ENCODE measurements around the gene IP6K1. TPM values are rescaled to one million over a fixed set of nuclear protein-coding genes. Genes with fewer than 3 reads are reported as not detected.
"Not testable (repeated sequence)": the region's sequence is repeated elsewhere in the genome, so short reads cannot be mapped to it uniquely, and the experiment has no call there.

IP6K1 gene
- total and polyA plus RNA-seq, 2 experiments from 2014 or later = 10.7 to 35.5 TPM

GRCh38 chr3:49776101-49776500 is 10.2 kb downstream of the IP6K1 start:
- not testable (repeated sequence) for H3K27ac Mint-ChIP-seq; H3K4me1 ChIP-seq (ENCODE audit: insufficient read depth); H3F3A ChIP-seq (replicated peaks; ENCODE audit: low read depth); H3K4me3 Mint-ChIP-seq; H3K27me3 ChIP-seq (ENCODE audit: insufficient read depth); H3K27me3 Mint-ChIP-seq (ENCODE audit: insufficient read depth, low read depth, poor library complexity); H3K9me3 Mint-ChIP-seq; ATAC-seq; H3K4me1 Mint-ChIP-seq; H3K4me2 ChIP-seq; H3K4me3 ChIP-seq; H3K36me3 ChIP-seq (ENCODE audit: insufficient read depth); H2AFZ ChIP-seq; H3K27ac ChIP-seq (ENCODE audit: low read depth); DNase-seq (ENCODE audit: low spot score); H3K9me2 ChIP-seq (ENCODE audit: insufficient read depth)
- peaks cover 18% of the 10 kb centered on the region; the same call in 2 of the 3 replicates for H3K36me3 Mint-ChIP-seq (ENCODE audit: low read depth)
- peaks cover 44% of the 10 kb centered on the region for H4K20me1 ChIP-seq (replicated peaks; ENCODE audit: insufficient read depth)
- H3K79me2 ChIP-seq (replicated peaks; ENCODE audit: insufficient read depth) = peaks cover 98% of the 10 kb centered on the region

GRCh38 chr3:49775538-49775937 is 10.8 kb downstream of the IP6K1 start:
- no peaks in the 10 kb centered on the region for H3K4me1 ChIP-seq (ENCODE audit: insufficient read depth)
- peaks cover 98% of the 10 kb centered on the region for H3K79me2 ChIP-seq (replicated peaks; ENCODE audit: insufficient read depth)
- Mint-ChIP-seq H3K4me3 (no peak overlapping the region), H3K4me1 (no peaks in the 10 kb centered on the region), H3K9me3 (no peaks in the 10 kb centered on the region), H3K36me3 (ENCODE audit: low read depth) (peaks cover 18% of the 10 kb centered on the region; the same call in 2 of the 3 replicates), H3K27me3 (ENCODE audit: insufficient read depth, low read depth, poor library complexity) (no peaks in the 10 kb centered on the region), H3K27ac (no peak overlapping the region)
- DNase-seq (ENCODE audit: low spot score) (no peak), ATAC-seq (no peak)
- H2AFZ ChIP-seq = no peak overlapping the region
- H3F3A ChIP-seq (replicated peaks; ENCODE audit: low read depth) = 0 out of 2 replicates have a peak, but pooled peaks cover 3% of the 10 kb centered on the region
- no peak overlapping the region for H3K27ac ChIP-seq (ENCODE audit: low read depth)
- no peak overlapping the region for H3K4me3 ChIP-seq
- no peak overlapping the region for H3K4me2 ChIP-seq
- no peak for TF ChIP-seq ZNF462 (CRISPR knock-in tag; IDR thresholded peaks at IDR 0.05)
- no peak for TF ChIP-seq STAT1 (IDR thresholded peaks at IDR 0.05; ENCODE audit: unreplicated experiment)
- TF ChIP-seq EZH2 (IDR thresholded peaks at IDR 0.05; ENCODE audit: low read depth, unreplicated experiment) = no peak
- no peak for TF ChIP-seq JUNB (IDR thresholded peaks at IDR 0.05; ENCODE audit: unreplicated experiment)
- no peak for TF ChIP-seq CREB1 (CRISPR knock-in tag; IDR thresholded peaks at IDR 0.05; ENCODE audit: low read depth)
- TF ChIP-seq NANOG (IDR thresholded peaks at IDR 0.05; ENCODE audit: borderline replicate concordance) = no peak
- TF ChIP-seq ZNF114 (CRISPR knock-in tag; IDR thresholded peaks at IDR 0.05) = no peak
- no peak for TF ChIP-seq CTCF (conservative IDR thresholded peaks at IDR 0.05; ENCODE audit: low read depth in 2 of 2)
- H4K20me1 ChIP-seq (replicated peaks; ENCODE audit: insufficient read depth) = peaks cover 45% of the 10 kb centered on the region
- no peaks in the 10 kb centered on the region; the same call in 1 of the 2 replicates for H3K36me3 ChIP-seq (ENCODE audit: insufficient read depth)
- H3K27me3 ChIP-seq (ENCODE audit: insufficient read depth) = no peaks in the 10 kb centered on the region
- no peaks in the 10 kb centered on the region for H3K9me2 ChIP-seq (ENCODE audit: insufficient read depth)

All from GM23338 (cell line).